NCI-H2081 (cell line): ENCODE results near the gene RAP1B.

Experiments used
- DNase-seq, 2 experiments: peaks; one replicate each; lab custom pipeline; 2025; lab: John Stamatoyannopoulos, UW

Gene RAP1B

DNA sequence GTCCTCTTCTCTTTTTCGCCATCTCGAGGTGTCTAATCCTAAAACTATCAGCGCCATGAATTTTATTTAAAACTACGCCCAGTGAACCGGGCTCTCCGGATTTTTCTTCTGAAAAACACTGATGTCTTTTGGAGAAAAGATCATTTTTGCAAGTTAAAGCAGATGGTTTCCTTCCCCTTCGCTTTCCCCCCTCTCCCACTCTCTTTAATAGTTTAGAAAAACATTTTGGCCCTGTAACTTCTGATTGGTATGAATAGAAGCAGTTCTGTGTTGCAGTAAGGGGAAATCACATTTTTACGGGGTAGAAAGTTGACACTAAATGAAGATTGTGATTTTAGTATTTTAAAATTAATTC, 1.1 kb downstream of the RAP1B start:
- no peak for DNase-seq

- DNase-seq = no peak
Observed at GRCh38 chr12:68612202-68612601, 1.5 kb downstream of the RAP1B start.

DNA sequence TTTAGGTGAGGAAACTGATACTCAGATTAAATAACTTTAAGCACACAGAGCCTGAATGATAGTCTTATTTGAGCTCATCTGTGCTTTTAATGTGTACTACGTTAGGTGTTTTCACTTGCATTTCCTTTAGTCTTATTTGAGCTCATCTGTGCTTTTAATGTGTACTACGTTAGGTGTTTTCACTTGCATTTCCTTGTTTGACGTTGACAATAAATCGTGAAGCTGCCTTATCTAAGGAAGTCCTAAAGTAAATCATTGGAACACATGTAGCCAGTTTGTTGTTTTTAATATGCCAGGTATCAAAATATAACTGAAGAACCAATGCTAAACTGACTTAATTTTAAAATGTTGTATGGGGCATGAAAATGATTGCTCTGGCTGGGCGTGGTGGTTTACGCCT, 2.0 kb downstream of the RAP1B start:
- no peak for DNase-seq

DNA sequence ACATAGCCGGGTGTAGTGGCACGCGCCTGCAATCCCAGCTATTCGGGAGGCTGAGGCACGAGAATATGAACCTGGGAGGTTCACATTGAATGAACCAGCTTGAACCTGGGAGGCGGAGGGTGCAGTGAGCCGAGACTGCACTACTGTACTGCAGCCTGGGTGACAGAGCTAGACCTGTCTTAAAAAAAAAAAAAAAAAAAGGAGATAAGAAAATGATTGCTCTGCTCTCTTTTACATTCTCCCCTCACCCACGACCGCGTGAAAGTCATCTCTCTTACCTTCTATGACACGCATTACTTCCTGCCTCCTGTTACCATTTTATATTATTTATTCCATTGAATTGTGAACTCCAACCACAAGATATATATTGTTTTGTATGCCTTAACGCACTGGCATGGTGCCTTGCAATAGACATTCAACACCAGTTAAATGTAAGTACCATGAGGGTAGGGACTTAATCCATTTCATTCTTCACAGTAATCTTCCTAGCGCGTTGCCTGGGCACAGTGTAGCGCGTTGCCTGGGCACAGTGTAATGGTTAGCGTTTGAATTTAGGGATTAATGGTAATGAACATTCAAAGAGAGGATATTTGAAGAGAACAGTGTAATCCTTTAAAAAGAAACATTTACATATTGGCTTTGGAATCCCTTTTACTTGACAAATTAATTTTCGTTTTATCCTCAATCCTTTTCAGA, 2.7 kb downstream of the RAP1B start:
- DNase-seq = no peak

DNA sequence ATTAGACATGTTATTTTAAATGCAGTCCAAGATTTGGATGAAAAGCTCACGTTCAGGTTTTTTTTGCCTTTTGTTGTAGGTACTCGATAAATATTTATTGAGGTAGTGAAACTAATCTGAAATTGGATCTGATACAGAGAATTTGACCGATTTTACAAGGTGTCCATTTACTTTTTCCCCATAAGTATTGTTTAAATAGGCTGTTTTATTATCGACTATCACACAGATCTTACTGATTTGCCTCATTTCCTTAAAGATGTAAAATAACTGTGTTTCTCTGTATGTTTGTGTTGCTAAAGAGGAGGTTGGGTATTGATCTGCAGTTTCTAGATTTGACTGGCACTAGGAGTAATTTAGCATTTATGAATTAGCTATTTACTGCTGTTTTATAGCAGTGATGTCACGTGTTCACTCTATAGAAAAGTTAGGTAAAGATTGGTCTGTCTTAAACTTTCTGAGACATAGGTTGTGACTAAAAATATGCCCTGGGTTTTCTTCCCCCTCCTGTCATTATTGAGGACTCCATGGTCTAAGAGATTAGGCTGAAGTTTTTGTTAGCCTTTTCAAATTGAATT, 3.5 kb downstream of the RAP1B start:
- DNase-seq = no peak

GRCh38 chr12:68614769-68615168, 4.1 kb downstream of the RAP1B start:
- DNase-seq = no peak

GRCh38 chr12:68617160-68617926, 6.6 kb downstream of the RAP1B start:
- no peak for DNase-seq

DNA sequence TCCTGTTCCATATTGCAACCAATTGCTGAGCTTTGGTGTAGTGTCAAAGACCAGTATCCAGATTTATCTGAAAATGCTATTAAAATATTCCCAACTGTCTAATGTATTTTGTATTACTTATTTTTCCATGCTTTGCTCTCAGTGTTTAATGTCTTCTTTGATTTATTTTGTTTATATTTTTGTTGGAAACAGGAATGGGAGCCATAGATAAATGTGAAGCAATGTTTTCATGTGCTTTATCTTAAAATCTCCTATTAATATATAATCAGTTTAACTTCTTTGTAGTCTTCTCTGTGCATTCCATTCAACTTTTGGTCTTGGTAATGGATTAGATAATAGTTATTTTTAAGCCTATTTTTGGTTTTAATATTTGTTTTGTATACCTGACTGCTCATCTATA, 8.8 kb downstream of the RAP1B start:
- DNase-seq = no peak

DNA sequence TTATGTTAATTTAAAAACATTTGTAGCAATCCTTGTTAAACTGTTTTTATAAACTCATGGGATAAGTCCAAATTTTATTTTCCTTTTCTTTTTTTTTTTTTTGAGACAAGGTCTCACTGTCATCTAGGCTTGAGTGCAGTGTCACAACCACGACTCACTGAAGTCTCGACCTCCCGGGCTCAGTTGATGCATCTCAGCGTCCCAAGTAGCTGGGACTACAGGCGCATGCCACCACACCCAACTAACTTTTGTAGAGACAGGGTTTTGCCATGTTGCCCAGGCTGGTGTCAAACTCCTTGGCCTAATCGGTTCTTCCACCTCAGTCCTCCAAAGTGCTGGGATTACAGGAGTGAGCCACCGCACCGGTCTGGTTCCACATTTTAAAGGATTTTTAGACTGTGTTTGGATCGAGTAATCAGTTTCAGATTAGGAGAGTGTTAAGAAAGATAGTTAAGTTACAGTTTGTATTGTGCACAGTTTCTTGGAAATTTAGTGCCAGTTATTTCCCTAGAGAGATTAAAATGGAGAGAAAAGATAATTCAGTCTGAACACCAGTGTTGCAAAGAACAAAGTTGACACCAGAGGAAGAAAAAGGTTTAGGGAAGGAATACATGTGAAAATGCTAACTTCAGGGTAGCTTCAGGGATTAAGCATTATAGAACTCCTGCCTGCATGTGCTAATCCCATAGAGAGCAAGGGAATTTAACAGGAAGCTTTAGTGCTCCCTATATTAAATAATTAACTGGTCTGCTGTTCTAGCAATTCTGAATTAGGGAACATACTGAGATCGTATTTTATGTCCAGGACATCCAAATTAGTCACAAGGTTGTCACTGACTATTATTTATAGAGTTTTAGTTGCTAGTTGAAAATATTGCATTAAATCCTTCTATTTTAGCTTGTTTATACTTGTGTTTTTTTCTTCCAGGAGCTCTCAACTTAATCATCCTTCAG, 10.1 kb downstream of the RAP1B start:
- no peak for DNase-seq

GRCh38 chr12:68621472-68622081, 10.9 kb downstream of the RAP1B start:
- DNase-seq = no peak

DNA sequence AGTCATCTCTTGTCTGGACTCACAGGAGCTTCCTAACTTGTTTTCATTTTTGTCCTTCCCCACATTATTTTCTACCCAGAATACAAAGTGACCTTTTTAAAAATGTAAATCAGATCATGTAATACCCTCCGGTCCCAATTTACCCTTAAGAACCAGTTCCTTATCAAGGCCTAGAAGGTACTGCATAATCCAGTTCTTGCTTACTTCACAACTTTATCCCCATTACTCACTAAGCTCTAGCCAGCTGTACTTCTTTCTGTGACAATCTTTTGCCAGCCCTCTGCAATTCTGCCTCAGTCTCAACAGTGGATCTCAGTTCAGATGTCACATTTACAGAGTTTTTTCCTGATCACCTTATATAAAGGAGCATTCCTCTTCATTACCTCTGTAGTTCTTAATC, 11.6 kb downstream of the RAP1B start:
- no peak for DNase-seq

DNA sequence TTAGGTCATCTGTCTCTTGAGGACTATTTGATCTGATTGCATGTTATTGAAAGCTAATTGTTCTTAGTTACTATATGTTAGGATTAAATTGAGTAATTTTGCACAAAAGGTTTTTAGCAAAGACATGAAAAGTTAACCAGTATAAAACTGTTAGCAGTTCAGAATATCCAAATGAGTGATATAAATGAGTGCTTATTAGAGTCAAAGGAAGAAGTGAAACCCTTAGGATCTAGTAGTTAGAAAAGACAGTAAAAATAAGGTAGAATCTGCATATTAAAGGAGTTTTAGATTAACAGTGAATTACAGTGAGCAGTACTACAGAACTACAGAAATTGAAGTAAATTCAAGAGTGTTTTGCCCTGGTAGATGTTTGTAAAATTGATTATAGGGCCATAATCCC, 12.4 kb downstream of the RAP1B start:
- no peak for DNase-seq

DNA sequence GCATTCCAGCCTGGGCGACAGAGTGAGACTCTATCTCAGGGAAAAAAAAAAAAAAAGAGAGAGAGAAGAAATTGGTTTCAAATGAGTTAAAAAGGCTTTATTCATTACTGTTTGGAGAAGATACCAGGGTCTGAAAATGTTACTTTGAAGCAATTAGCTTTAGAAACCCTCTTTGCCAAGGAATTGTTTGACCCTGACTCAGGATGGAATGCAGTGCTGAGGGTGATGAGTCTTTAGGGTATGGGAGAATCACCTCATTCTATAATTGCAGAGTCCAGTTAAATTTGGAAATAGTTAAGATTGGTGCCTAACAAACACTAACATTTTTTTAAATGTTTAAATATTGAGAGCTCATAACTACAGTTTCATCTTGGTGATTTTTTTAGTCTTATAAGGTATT, 13.3 kb downstream of the RAP1B start:
- no peak for DNase-seq

GRCh38 chr12:68624933-68625332, 14.2 kb downstream of the RAP1B start:
- DNase-seq = no peak

DNA sequence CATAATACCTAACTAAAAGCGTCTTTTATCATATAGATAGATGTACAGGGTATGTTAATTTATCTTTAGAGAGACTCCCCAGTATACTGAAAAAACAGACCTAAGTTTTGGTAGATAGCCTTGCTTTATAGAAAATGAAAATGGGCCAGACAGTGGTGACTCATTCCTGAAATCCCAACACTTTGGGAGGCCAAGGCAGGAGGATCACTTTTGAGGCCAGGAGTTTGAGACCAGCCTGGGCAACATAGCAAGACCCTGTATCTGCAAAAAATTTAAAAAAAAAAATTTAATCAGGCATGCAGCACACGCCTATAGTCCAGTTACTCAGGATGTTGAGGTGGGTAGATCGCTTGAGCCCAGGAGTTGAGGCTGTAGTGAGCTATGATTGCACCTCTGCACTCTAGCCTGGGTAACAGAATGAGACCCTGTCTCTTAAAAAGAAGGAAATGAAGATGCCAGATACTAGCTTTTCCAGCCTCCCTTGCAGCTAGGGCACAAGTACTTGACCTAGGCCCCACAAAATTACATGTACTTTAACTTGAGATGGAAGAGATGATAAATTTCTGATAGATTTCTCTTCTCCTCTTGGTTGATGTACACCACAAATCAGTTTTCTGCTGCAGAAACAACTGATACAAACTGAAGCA, 17.1 kb downstream of the RAP1B start:
- DNase-seq = no peak

- DNase-seq = no peak
Observed at GRCh38 chr12:68628698-68629097, 18.0 kb downstream of the RAP1B start.

- no peak for DNase-seq
Observed at GRCh38 chr12:68630050-68630449, 19.4 kb downstream of the RAP1B start.

DNA sequence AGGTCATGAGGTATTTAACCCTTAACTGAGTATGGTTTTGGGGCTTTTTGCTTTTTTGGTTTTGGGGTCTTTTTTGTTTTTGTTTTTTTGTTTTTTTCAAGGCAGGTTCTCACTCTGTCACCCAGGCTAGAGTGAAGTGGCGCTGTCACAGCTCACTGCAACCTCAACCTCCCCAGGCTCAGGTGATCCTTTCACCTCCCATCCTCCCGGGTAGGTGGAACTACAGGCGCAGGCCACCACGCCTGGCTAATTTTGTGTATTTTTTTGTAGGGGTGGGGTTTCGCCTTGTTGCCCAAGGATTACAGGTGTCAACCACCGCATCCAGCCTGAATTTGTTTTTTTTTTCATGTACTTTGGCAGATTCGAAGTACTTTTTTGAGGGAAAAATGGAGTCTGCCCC, 19.9 kb downstream of the RAP1B start:
- no peak for DNase-seq

DNA sequence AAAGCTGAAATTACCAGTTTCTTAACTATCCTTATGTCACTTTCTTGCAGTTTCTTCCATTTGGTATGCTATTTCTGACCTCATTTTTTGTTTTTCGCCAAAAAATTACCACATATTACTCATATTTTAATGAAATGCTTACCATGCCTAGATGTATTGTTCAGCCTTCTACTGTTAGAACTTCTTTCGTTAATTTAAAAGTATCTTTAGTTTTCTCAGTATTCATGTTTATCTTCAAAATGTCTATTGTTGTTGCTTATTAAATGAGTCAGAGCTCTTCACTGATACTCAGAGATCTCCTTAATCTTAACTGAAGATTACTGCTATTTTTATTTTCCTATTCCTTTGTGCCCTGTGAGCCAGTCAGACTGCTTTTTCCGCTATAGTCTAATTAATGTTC, 20.5 kb downstream of the RAP1B start:
- no peak for DNase-seq

DNA sequence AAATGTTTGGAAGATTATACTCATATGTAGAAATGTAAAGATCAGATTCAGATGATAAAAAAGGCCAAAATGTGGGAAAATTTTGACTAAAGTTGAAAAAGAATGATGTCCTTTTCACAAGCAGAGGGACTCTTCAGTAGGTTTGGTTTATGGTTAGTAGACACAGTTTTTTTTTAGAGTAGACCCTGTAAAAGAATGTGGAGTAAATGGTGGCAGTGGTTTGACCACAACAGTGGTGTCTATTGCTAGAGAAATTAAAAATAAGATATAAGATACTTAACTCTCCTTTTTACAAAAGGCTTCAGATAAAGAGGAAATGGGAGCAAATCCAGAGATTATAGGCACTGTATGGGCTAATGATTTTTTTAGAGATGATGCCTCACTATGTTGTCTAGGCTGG, 21.8 kb downstream of the RAP1B start:
- DNase-seq = no peak
